Spinal cord (tissue), 10 donors: Measurements from ENCODE around the gene TSC22D4. TPM values are rescaled to one million over a fixed set of nuclear protein-coding genes. Genes with fewer than 3 reads are reported as not detected.

Experiments
- DNase-seq, 6 donors: peaks; one replicate each; pipeline versions ENCODE4 v3.0.0 to v3.0.0-alpha.2; 2013 to 2015; ENCODE audit warnings: low spot score in 6 of 6, low read depth in 4 of 6
- H3K27ac ChIP-seq: one replicate; pipeline ENCODE4 v1.5.1; 2013; ENCODE audit warnings: low read depth, low read length, control low read depth
- H3K27me3 ChIP-seq: one replicate; pipeline ENCODE4 v1.6.1; 2013; ENCODE audit warnings: low read length; ENCODE audit not compliant: control insufficient read depth, insufficient read depth
- H3K36me3 ChIP-seq: one replicate; pipeline ENCODE4 v1.6.1; 2013; ENCODE audit warnings: low read length; ENCODE audit not compliant: control insufficient read depth, insufficient read depth
- H3K4me1 ChIP-seq: one replicate; pipeline ENCODE4 v1.6.1; 2013; ENCODE audit warnings: low read length; ENCODE audit not compliant: control insufficient read depth, insufficient read depth
- H3K4me3 ChIP-seq: one replicate; pipeline ENCODE4 v1.5.1; 2013; ENCODE audit warnings: low read depth, low read length, control low read depth
- H3K9me3 ChIP-seq: one replicate; pipeline ENCODE4 v1.6.1; 2013; ENCODE audit warnings: low read length; ENCODE audit not compliant: control insufficient read depth, insufficient read depth
- WGBS: methylation state at CpG from one replicate; pipeline ENCODE4 v1.1.5; 2013; ENCODE audit warnings: missing lambda C conversion rate; ENCODE audit not compliant: insufficient coverage; 5-methylcytosine and 5-hydroxymethylcytosine counted together
- polyA plus RNA-seq, 2 donors: library from polyadenylated mRNA; unstranded; fragments of 120-200 nt; gene quantifications; one replicate each; pipeline ENCODE4 v1.2.1, GENCODE V29; 2013; ENCODE audit not compliant: insufficient read length in 2 of 2
- total RNA-seq, 2 donors: library from RNA; depleted of rRNA in 1 of 2; stranded (reverse); fragments of 120-200 nt in 1 of 2; fragments of >200 nt in 1 of 2; gene quantifications; one replicate each; pipeline versions ENCODE4 v1.2.3 to v1.2.4, GENCODE V29; 2013 to 2014
- donor health status: healthy.

TSC22D4 gene
- total and polyA plus RNA-seq, 4 donors: 67.4 to 376 (median 233) TPM

GRCh38 chr7:100486753-100487446, 7.9 kb upstream of the TSC22D4 start:
- no peak overlapping the region for H3K4me3 ChIP-seq
- peak in 2 of 6 donors; percentile 64 to 74 for DNase-seq
- H3K27me3 ChIP-seq: no peaks in the 10 kb centered on the region
- H3K36me3 ChIP-seq: peaks cover 60% of the 10 kb centered on the region
- WGBS: 71% methylated on average over 24 of the region's 30 CpGs
- H3K27ac ChIP-seq: no peak overlapping the region
- H3K4me1 ChIP-seq: peaks cover 75% of the 10 kb centered on the region
- no peaks in the 10 kb centered on the region for H3K9me3 ChIP-seq

GRCh38 chr7:100486111-100486636, 7.2 kb upstream of the TSC22D4 start:
- Histone ChIP-seq H3K27me3 (no peaks in the 10 kb centered on the region), H3K4me1 (peaks cover 70% of the 10 kb centered on the region), H3K4me3 (no peak overlapping the region), H3K27ac (no peak overlapping the region), H3K9me3 (no peaks in the 10 kb centered on the region), H3K36me3 (peaks cover 53% of the 10 kb centered on the region)
- DNase-seq: no peak
- WGBS: 86% methylated on average over 3 of the region's 5 CpGs

GRCh38 chr7:100485471-100485876, 6.5 kb upstream of the TSC22D4 start:
- H3K36me3 ChIP-seq: peaks cover 46% of the 10 kb centered on the region
- no peak overlapping the region for H3K27ac ChIP-seq
- no peaks in the 10 kb centered on the region for H3K9me3 ChIP-seq
- H3K4me1 ChIP-seq: peaks cover 63% of the 10 kb centered on the region
- no peak overlapping the region for H3K4me3 ChIP-seq
- no peaks in the 10 kb centered on the region for H3K27me3 ChIP-seq
- DNase-seq: no peak
- 71% methylated on average over 1 of the region's 4 CpGs for WGBS

- WGBS: 61% methylated on average over 4 of the region's 6 CpGs
- peaks cover 43% of the 10 kb centered on the region for H3K36me3 ChIP-seq
- peak overlapping the region; percentile 83 for H3K4me3 ChIP-seq
- no peaks in the 10 kb centered on the region for H3K9me3 ChIP-seq
- no peaks in the 10 kb centered on the region for H3K27me3 ChIP-seq
- H3K27ac ChIP-seq: no peak overlapping the region
- peaks cover 56% of the 10 kb centered on the region for H3K4me1 ChIP-seq
- no peak for DNase-seq
Measured at GRCh38 chr7:100484673-100485045, 5.6 kb upstream of the TSC22D4 start.

GRCh38 chr7:100483722-100484672, 5.0 kb upstream of the TSC22D4 start, which contains the start of gene NYAP1:
Gene NYAP1 (plus strand): TSS chr7:100483927. CDS start chr7:100485312, 1,385 bp downstream.
- Histone ChIP-seq H3K36me3 (peaks cover 40% of the 10 kb centered on the region), H3K9me3 (no peaks in the 10 kb centered on the region), H3K4me3 (peak within 1 kb of the TSS; percentile 83), H3K27me3 (no peaks in the 10 kb centered on the region), H3K27ac (peak within 1 kb of the TSS; percentile 79), H3K4me1 (peaks cover 56% of the 10 kb centered on the region)
- 10% methylated on average over 20 of the region's 45 CpGs for WGBS
- DNase-seq: peak in 3 of 6 donors; percentile 72 to 95 (median 93)

GRCh38 chr7:100483090-100483721, 4.2 kb upstream of the TSC22D4 start:
- WGBS: under 1% methylated on average over 79 of the region's 79 CpGs
- H3K4me3 ChIP-seq: peak overlapping the region; percentile 52
- H3K27me3 ChIP-seq: no peaks in the 10 kb centered on the region
- peaks cover 36% of the 10 kb centered on the region for H3K36me3 ChIP-seq
- no peaks in the 10 kb centered on the region for H3K9me3 ChIP-seq
- H3K27ac ChIP-seq: no peak overlapping the region
- peaks cover 52% of the 10 kb centered on the region for H3K4me1 ChIP-seq
- DNase-seq: peak in 2 of 6 donors; percentile 85 to 87

- peak overlapping the region; percentile 52 for H3K4me3 ChIP-seq
- peaks cover 31% of the 10 kb centered on the region for H3K36me3 ChIP-seq
- H3K27me3 ChIP-seq: no peaks in the 10 kb centered on the region
- H3K9me3 ChIP-seq: no peaks in the 10 kb centered on the region
- peaks cover 57% of the 10 kb centered on the region for H3K4me1 ChIP-seq
- DNase-seq: no peak
- WGBS: 44% methylated on average over 14 of the region's 14 CpGs
- no peak overlapping the region for H3K27ac ChIP-seq
Measured at GRCh38 chr7:100482728-100483089, 3.7 kb upstream of the TSC22D4 start.

- no peaks in the 10 kb centered on the region for H3K27me3 ChIP-seq
- H3K9me3 ChIP-seq: no peaks in the 10 kb centered on the region
- H3K4me3 ChIP-seq: no peak overlapping the region
- DNase-seq: no peak
- no peak overlapping the region for H3K27ac ChIP-seq
- H3K4me1 ChIP-seq: peaks cover 62% of the 10 kb centered on the region
- H3K36me3 ChIP-seq: peaks cover 30% of the 10 kb centered on the region
- 75% methylated on average over 1 of the region's 1 CpG for WGBS
Measured at GRCh38 chr7:100481466-100481865, 2.5 kb upstream of the TSC22D4 start.

- H3K4me3 ChIP-seq: peak overlapping the region; percentile 97
- no peaks in the 10 kb centered on the region for H3K9me3 ChIP-seq
- WGBS: 5% methylated on average over 14 of the region's 16 CpGs
- no peaks in the 10 kb centered on the region for H3K27me3 ChIP-seq
- peak overlapping the region; percentile 87 for H3K27ac ChIP-seq
- H3K4me1 ChIP-seq: peaks cover 63% of the 10 kb centered on the region
- DNase-seq: no peak
- H3K36me3 ChIP-seq: peaks cover 47% of the 10 kb centered on the region
Measured at GRCh38 chr7:100477871-100478267, 1.1 kb downstream of the TSC22D4 start.
